ENCODE data around the gene AFF2. TPM values are rescaled to one million over a fixed set of nuclear protein-coding genes. Genes with fewer than 3 reads are reported as not detected.

AFF2 gene
- total RNA-seq, 1 donor from 2014 or later: 13.4 TPM

GRCh38 chrX:148995661-148996060 is 495.2 kb downstream of the AFF2 start:
- no peak for DNase-seq

GRCh38 chrX:149002320-149002719 is 501.9 kb downstream of the AFF2 start:
- intact Hi-C loops (cut with DNase I): no loop called here
- H3K9me3 ChIP-seq: no peaks in the 10 kb centered on the region
- ATAC-seq: no peak
- TF ChIP-seq CTCF (IDR thresholded peaks at IDR 0.05): no peak
- no peak overlapping the region for H3K27ac ChIP-seq
- no peak overlapping the region for H3K4me3 ChIP-seq
- H3K36me3 ChIP-seq: no peaks in the 10 kb centered on the region
- H3K4me1 ChIP-seq: no peaks in the 10 kb centered on the region
- no peak for DNase-seq
- H3K27me3 ChIP-seq: no peaks in the 10 kb centered on the region

More at GRCh38 chrX:148995661-148996060, 495.2 kb downstream of the AFF2 start:
- ATAC-seq: no peak
- intact Hi-C loops (cut with DNase I): no loop called here
- no peaks in the 10 kb centered on the region for H3K36me3 ChIP-seq
- H3K4me1 ChIP-seq: no peaks in the 10 kb centered on the region
- H3K27me3 ChIP-seq: no peaks in the 10 kb centered on the region
- TF ChIP-seq CTCF (IDR thresholded peaks at IDR 0.05): no peak
- H3K4me3 ChIP-seq: no peak overlapping the region
- H3K27ac ChIP-seq: no peak overlapping the region
- no peaks in the 10 kb centered on the region for H3K9me3 ChIP-seq

- Histone ChIP-seq H3K4me3 (no peak overlapping the region), H3K9me3 (no peaks in the 10 kb centered on the region), H3K4me1 (no peaks in the 10 kb centered on the region), H3K36me3 (no peaks in the 10 kb centered on the region), H3K27me3 (no peaks in the 10 kb centered on the region), H3K27ac (no peak overlapping the region)
- no peak for DNase-seq
- no peak for ATAC-seq
- no peak for TF ChIP-seq CTCF (IDR thresholded peaks at IDR 0.05)
- intact Hi-C loops (cut with DNase I): no loop called here
Measured at GRCh38 chrX:149003863-149004660, 503.6 kb downstream of the AFF2 start.

- no peaks in the 10 kb centered on the region for H3K27me3 ChIP-seq
- DNase-seq: no peak
- intact Hi-C loops (cut with DNase I): no loop called here
- no peaks in the 10 kb centered on the region for H3K36me3 ChIP-seq
- H3K4me3 ChIP-seq: no peak overlapping the region
- H3K27ac ChIP-seq: no peak overlapping the region
- no peaks in the 10 kb centered on the region for H3K4me1 ChIP-seq
- no peak for TF ChIP-seq CTCF (IDR thresholded peaks at IDR 0.05)
- no peaks in the 10 kb centered on the region for H3K9me3 ChIP-seq
- no peak for ATAC-seq
Measured at GRCh38 chrX:149004936-149005335, 504.5 kb downstream of the AFF2 start.

GRCh38 chrX:149006235-149006634 is 505.8 kb downstream of the AFF2 start:
- no peak overlapping the region for H3K4me3 ChIP-seq
- no peak for TF ChIP-seq CTCF (IDR thresholded peaks at IDR 0.05)
- no peak for ATAC-seq
- intact Hi-C loops (cut with DNase I): no loop called here
- DNase-seq: no peak
- H3K4me1 ChIP-seq: no peaks in the 10 kb centered on the region
- H3K36me3 ChIP-seq: no peaks in the 10 kb centered on the region
- no peaks in the 10 kb centered on the region for H3K9me3 ChIP-seq
- H3K27ac ChIP-seq: no peak overlapping the region
- H3K27me3 ChIP-seq: no peaks in the 10 kb centered on the region

Measured in upper lobe of right lung (tissue), 1 donor.